A549 (cell line): ENCODE measurements around the gene ATP8B2. TPM values are rescaled to one million over a fixed set of nuclear protein-coding genes. Genes with fewer than 3 reads are reported as not detected.

Experiments used
- ATAC-seq, 2 experiments: fragments of 200-7000 bp in 1 of 2; fragments of >200 bp in 1 of 2; cut with Nextera tagmentation in 1 of 2; cut with Tn5 transposase in 1 of 2; 3 replicates each; pipeline versions ENCODE4 v1.8.0 to v1.9.1; 2018 to 2020; ENCODE audit warnings: mild to moderate bottlenecking in 1 of 2, moderate library complexity in 1 of 2
- CTCF ChIA-PET: fragments of 300-600 bp; sonication (Branson Sonifier 250); formaldehyde crosslinking; extraction: SDS; loops from one replicate; lab custom pipeline; 2021; ENCODE audit warnings: antibody characterized with exemption, inconsistent platforms; lab: Yijun Ruan, JAX
- POLR2A ChIA-PET: fragments of 350-600 bp; formaldehyde crosslinking; extraction: SDS; loops from one replicate; lab custom pipeline; 2021; ENCODE audit warnings: antibody characterized with exemption, inconsistent platforms; lab: Yijun Ruan, JAX
- DNase-seq, 2 experiments: peaks; one replicate each; pipeline versions ENCODE4 v3.0.0 to v3.0.0-alpha.2; 2011 to 2016; ENCODE audit warnings: low read depth in 1 of 2, low spot score in 1 of 2
- FAIRE-seq: peaks from 2 replicates; lab custom pipeline; 2011; peaks lifted over from hg19 to GRCh38; lab: Jason Lieb, UNC
- H3K27ac ChIP-seq, 2 experiments: fragments of >200 bp; sonication (Bioruptor Twin); formaldehyde crosslinking; 3 replicates each; pipeline ENCODE4 v1.5.1; 2016 to 2017
- H3K4me1 ChIP-seq: fragments of >200 bp; sonication (Bioruptor Twin); formaldehyde crosslinking; 3 replicates; pipeline ENCODE4 v1.6.1; 2016
- H3K4me2 ChIP-seq: fragments of >200 bp; sonication (Bioruptor Twin); formaldehyde crosslinking; 3 replicates; pipeline ENCODE4 v1.6.1; 2016
- H3K4me3 ChIP-seq: fragments of >200 bp; sonication (Bioruptor Twin); formaldehyde crosslinking; 3 replicates; pipeline ENCODE4 v1.5.1; 2016
- H3K9me3 ChIP-seq: fragments of >200 bp; sonication (Bioruptor Twin); formaldehyde crosslinking; 3 replicates; pipeline ENCODE4 v1.6.1; 2016
- CBX2 ChIP-seq: fragments of 200-600 bp; sonication (generic); IDR thresholded peaks from 2 replicates; pipeline ENCODE4 v1.6.1; 2016; ENCODE audit warnings: low read depth, mild to moderate bottlenecking, borderline replicate concordance
- CBX8 ChIP-seq: fragments of 200-600 bp; sonication (generic); IDR thresholded peaks from 2 replicates; pipeline ENCODE4 v1.6.1; 2016
- CTCF ChIP-seq: fragments of >200 bp; sonication (Bioruptor Twin); formaldehyde crosslinking; IDR thresholded peaks from 3 replicates; pipeline ENCODE4 v1.5.1; 2016
- E2F6 ChIP-seq: IDR thresholded peaks from 2 replicates; pipeline ENCODE4 v1.6.1; 2012; ENCODE audit warnings: low read depth, borderline replicate concordance
- FOSL2 ChIP-seq, 2 experiments: fragments of 450-650 bp in 1 of 2; fragments of >200 bp in 1 of 2; sonication (Bioruptor Twin) in 1 of 2; formaldehyde crosslinking; IDR thresholded peaks; 2 replicates each; pipeline versions ENCODE4 v1.5.0 to v1.6.1; 2016 to 2020; ENCODE audit warnings: mild to moderate bottlenecking in 1 of 2, moderate library complexity in 1 of 2
- HEYL ChIP-seq: fragments of 250-450 bp; sonication (Bioruptor Pico); IDR thresholded peaks from 2 replicates; pipeline ENCODE4 v1.8.0; 2021; ENCODE audit warnings: mild to moderate bottlenecking, moderate library complexity
- JUN ChIP-seq, 2 experiments: fragments of >200 bp; sonication (Bioruptor Twin); formaldehyde crosslinking; IDR thresholded peaks; 2 replicates in 1 of 2; 3 replicates in 1 of 2; pipeline ENCODE4 v1.6.1; 2016 to 2017
- KDM1A ChIP-seq: fragments of 200-600 bp; sonication (generic); IDR thresholded peaks from 2 replicates; pipeline ENCODE4 v1.6.1; 2016; ENCODE audit warnings: low read depth, mild to moderate bottlenecking
- MYC ChIP-seq: IDR thresholded peaks from 2 replicates; pipeline ENCODE4 v1.6.1; 2012; ENCODE audit warnings: mild to moderate bottlenecking, inconsistent platforms, low read length, improper control_type of control experiment, borderline replicate concordance
- RAD21 ChIP-seq, 2 experiments: fragments of >200 bp in 1 of 2; sonication (Bioruptor Twin) in 1 of 2; formaldehyde crosslinking in 1 of 2; IDR thresholded peaks in 1 of 2; conservative IDR thresholded peaks in 1 of 2; 2 replicates in 1 of 2; 3 replicates in 1 of 2; pipeline ENCODE4 v1.6.1; 2012 to 2018; ENCODE audit warnings: inconsistent platforms in 1 of 2
- REST ChIP-seq: fragments of 200-600 bp; sonication (generic); IDR thresholded peaks from 2 replicates; pipeline ENCODE4 v1.6.1; 2016; ENCODE audit warnings: antibody characterized with exemption, mild to moderate bottlenecking, moderate library complexity
- SMC3 ChIP-seq: fragments of >200 bp; sonication (Bioruptor Twin); formaldehyde crosslinking; IDR thresholded peaks from 3 replicates; pipeline ENCODE4 v1.6.1; 2018; ENCODE audit warnings: inconsistent platforms
- USF2 ChIP-seq: fragments of 450-650 bp; IDR thresholded peaks from 2 replicates; pipeline ENCODE4 v1.6.1; 2014; ENCODE audit warnings: antibody characterized with exemption
- ZFP36 ChIP-seq: fragments of 450-650 bp; IDR thresholded peaks from 2 replicates; pipeline ENCODE4 v1.6.1; 2014; ENCODE audit warnings: borderline replicate concordance; ENCODE audit not compliant: partially characterized antibody
- WGBS: methylation state at CpG from one replicate; pipeline ENCODE4 v1.1.6; 2017; ENCODE audit errors: missing lambda C conversion rate; 5-methylcytosine and 5-hydroxymethylcytosine counted together
- polyA plus RNA-seq, 4 experiments: library from polyadenylated mRNA; depleted of rRNA in 3 of 4; stranded (reverse); fragments of >200 nt; fragmentation: RNase III in 1 of 4; extraction: RNeasy Plus Mini Kit Qiagen cat#74134 plus additional on column Dnase treatment in 1 of 4; gene quantifications; 2 replicates in 3 of 4; 3 replicates in 1 of 4; pipeline ENCODE4 v1.2.3, GENCODE V29; 2011 to 2017

The ATP8B2 gene
- polyA plus RNA-seq, 2 of the 4 experiments (the other 2 are of a cell fraction), result 12.7 to 17.5 TPM

GRCh38 chr1:154351363-154352068, 26.2 kb downstream of the ATP8B2 start (continued):
- TF ChIP-seq ZFP36, result no peak
- TF ChIP-seq, all 56 proteins: peak for 0

- FAIRE-seq (no peak), DNase-seq (no peak), ATAC-seq (no peak)
- Histone ChIP-seq H3K4me2 (no peak overlapping the region), H3K4me1 (peaks cover 5% of the 10 kb centered on the region; the same call in 1 of the 3 replicates), H3K4me3 (no peak overlapping the region), H3K27ac (no peak overlapping the region), H3K9me3 (no peaks in the 10 kb centered on the region)
- ChIA-PET CTCF (interaction anchor here (0.6 to 22.0 kb wide), 5 partner anchors 13 to 680 kb away, joined by 3 to 268 read pairs (median 5); partner anchors contain the start of genes AQP10 and ATP8B2), POLR2A (no interaction called here)
- WGBS, result 95% methylated on average over 9 of the region's 9 CpGs
- TF ChIP-seq USF2, result no peak
- no peak for TF ChIP-seq CBX8
These were observed 26.9 kb downstream of the ATP8B2 start for GRCh38 chr1:154352245-154352580.

- no peak overlapping the region for H3K4me3 ChIP-seq
- ChIA-PET POLR2A (no interaction called here), CTCF (interaction anchor here (1.4 to 22.0 kb wide), 3 partner anchors 17 to 47 kb away, joined by 3 to 268 read pairs (median 36); partner anchors contain the start of genes AQP10 and ATP8B2)
- FAIRE-seq, result no peak
- no peak overlapping the region for H3K4me2 ChIP-seq
- ATAC-seq, result peak in 1 of 2 experiments; percentile 13; a peak in 3 of 6 replicates
- no peaks in the 10 kb centered on the region for H3K9me3 ChIP-seq
- no peak for TF ChIP-seq SMC3
- TF ChIP-seq E2F6, result no peak
- TF ChIP-seq KDM1A, result no peak
- TF ChIP-seq CBX2, result no peak
- no peak for TF ChIP-seq HEYL (CRISPR knock-in tag)
- TF ChIP-seq FOSL2 (IDR thresholded peaks at IDR 0.05), result no peak
- no peak for TF ChIP-seq FOSL2 (CRISPR knock-in tag; IDR thresholded peaks at IDR 0.05)
- no peak for TF ChIP-seq REST
- no peak for TF ChIP-seq JUN (IDR thresholded peaks at IDR 0.05)
- no peak for DNase-seq
- H3K4me1 ChIP-seq, result peaks cover 5% of the 10 kb centered on the region; the same call in 1 of the 3 replicates
- H3K27ac ChIP-seq, result no peak overlapping the region
- WGBS, result 84% methylated on average over 40 of the region's 41 CpGs
These were observed 27.5 kb downstream of the ATP8B2 start for GRCh38 chr1:154352581-154353459.

- Histone ChIP-seq H3K4me2 (no peak overlapping the region), H3K27ac (no peak overlapping the region), H3K4me3 (no peak overlapping the region), H3K4me1 (peaks cover 5% of the 10 kb centered on the region; the same call in 1 of the 3 replicates), H3K9me3 (no peaks in the 10 kb centered on the region)
- DNase-seq, result peak in 1 of 2 experiments; percentile 49
- FAIRE-seq, result no peak
- 70% methylated on average over 1 of the region's 1 CpG for WGBS
- POLR2A ChIA-PET, result no interaction called here
- ATAC-seq, result peak; percentile 67 to 78; a peak in 5 of 6 replicates
- TF ChIP-seq MYC, result no peak
- peak in 1 of 2 experiments; percentile 19; a peak in 2 of 5 replicates for TF ChIP-seq RAD21 (conservative IDR thresholded peaks at IDR 0.05 in 1 of 2, IDR thresholded peaks at IDR 0.05 in 1 of 2)
- peak; percentile 33 for TF ChIP-seq CTCF
- TF ChIP-seq, all 56 proteins: peak for 2
- CTCF ChIA-PET, result interaction anchor here (0.6 to 5.5 kb wide), 4 partner anchors 17 to 46 kb away, joined by 3 to 36 read pairs (median 3); no protein-coding TSS in a partner anchor
These were observed 28.2 kb downstream of the ATP8B2 start for GRCh38 chr1:154353460-154353904.
